ENCODE measurements around the gene FIBIN.

FIBIN gene

DNA sequence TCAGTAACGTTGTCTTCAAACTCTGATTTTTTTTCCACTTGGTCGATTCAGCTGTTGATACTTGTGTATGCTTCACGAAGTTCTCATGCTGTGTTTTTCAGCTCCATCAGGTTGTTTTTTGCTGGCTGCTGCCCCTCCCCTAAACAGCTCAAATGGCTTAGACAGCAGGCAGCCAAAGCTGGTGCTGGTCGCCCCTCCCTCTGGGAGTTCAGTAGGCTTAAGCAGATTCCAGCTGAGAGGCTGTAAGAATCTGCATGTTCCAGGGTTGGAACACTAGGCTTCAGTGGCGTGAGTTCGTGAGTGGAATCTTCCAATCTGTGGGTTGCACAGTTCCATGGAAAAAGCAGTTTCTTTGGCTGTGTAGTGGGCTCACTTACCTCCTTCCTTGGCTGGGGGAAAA lies 10.3 kb upstream of the FIBIN start:
- TF ChIP-seq CTCF (IDR thresholded peaks at IDR 0.05; ENCODE audit: low read depth, low read length): no peak
- no peak overlapping the region for H3K4me3 ChIP-seq (ENCODE audit: low read depth, low read length)

GRCh38 chr11:26985470-26985869 lies 8.4 kb upstream of the FIBIN start:
- H3K4me3 ChIP-seq (ENCODE audit: low read depth, low read length): no peak overlapping the region
- no peak for TF ChIP-seq CTCF (IDR thresholded peaks at IDR 0.05; ENCODE audit: low read depth, low read length)

DNA sequence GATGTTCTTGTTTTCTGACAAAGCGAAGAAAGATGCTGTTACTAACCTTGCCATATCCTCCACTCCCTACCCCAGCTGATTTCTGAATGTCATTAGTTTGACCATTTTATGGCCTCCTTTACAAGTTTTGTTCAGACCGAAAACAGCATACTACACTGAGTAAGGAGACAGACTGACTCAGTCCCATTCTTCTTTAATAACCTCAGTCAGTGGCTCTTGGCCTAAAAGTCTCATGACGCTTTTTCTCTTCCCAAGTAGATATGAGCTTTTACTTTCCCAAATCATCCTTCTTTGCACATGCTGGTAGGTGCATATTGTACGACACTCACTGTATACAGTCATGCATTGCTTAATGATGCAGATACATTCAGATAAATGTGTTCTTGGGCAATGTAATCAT lies 8.0 kb upstream of the FIBIN start:
- H3K4me3 ChIP-seq (ENCODE audit: low read depth, low read length): no peak overlapping the region
- TF ChIP-seq CTCF (IDR thresholded peaks at IDR 0.05; ENCODE audit: low read depth, low read length): no peak

DNA sequence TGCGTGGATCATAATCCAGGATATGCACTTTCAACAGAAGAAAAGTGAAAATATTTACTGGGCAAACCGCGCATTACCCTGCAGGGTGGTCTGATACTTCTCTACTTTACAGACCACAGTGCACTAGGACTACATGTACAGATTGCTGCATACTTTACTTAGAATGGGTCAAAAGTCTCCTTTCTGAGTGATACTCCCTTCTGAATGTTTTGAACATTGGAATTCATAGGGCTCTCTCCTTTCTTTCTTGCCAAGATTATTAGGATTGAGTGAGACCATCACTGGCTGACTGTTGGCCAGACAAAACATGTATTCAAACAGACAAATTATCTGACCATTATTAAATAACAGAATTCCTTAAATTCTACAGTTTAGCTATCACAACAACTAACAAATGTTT lies 6.6 kb upstream of the FIBIN start:
- TF ChIP-seq CTCF (IDR thresholded peaks at IDR 0.05; ENCODE audit: low read depth, low read length): no peak
- no peak overlapping the region for H3K4me3 ChIP-seq (ENCODE audit: low read depth, low read length)

- H3K4me3 ChIP-seq (ENCODE audit: low read depth, low read length): no peak overlapping the region
- no peak for TF ChIP-seq CTCF (IDR thresholded peaks at IDR 0.05; ENCODE audit: low read depth, low read length)
Observed at GRCh38 chr11:26987731-26988130, 6.2 kb upstream of the FIBIN start.

- no peak overlapping the region for H3K4me3 ChIP-seq (ENCODE audit: low read depth, low read length)
- no peak for TF ChIP-seq CTCF (IDR thresholded peaks at IDR 0.05; ENCODE audit: low read depth, low read length)
Observed at GRCh38 chr11:26992031-26992541, 1.8 kb upstream of the FIBIN start.

GRCh38 chr11:26994631-26995095 lies 751 bp downstream of the FIBIN start:
- peak overlapping the region; percentile 76 for H3K4me3 ChIP-seq (ENCODE audit: low read depth, low read length)

More at GRCh38 chr11:26994631-26995095, 751 bp downstream of the FIBIN start:
- TF ChIP-seq CTCF (IDR thresholded peaks at IDR 0.05; ENCODE audit: low read depth, low read length): no peak
